OCI-LY7 (cell line): ENCODE results near the gene INSRR. TPM values are rescaled to one million over a fixed set of nuclear protein-coding genes. Genes with fewer than 3 reads are reported as not detected.

Experiments used
- BruUV-seq: library from RNA; stranded (reverse); fragments of 400-500 nt; replicated peaks from 2 replicates; lab custom pipeline; 2021; lab: Mats Ljungman, UMichigan
- CTCF ChIA-PET: fragments of 300-600 bp; sonication (Branson Sonifier 250); formaldehyde crosslinking; loops from one replicate; lab custom pipeline; 2022; ENCODE audit warnings: antibody characterized with exemption; ENCODE audit not compliant: unreplicated experiment; lab: Charles Lee
- POLR2A ChIA-PET: fragments of 300-600 bp; sonication (Branson Sonifier 250); formaldehyde crosslinking; loops from one replicate; lab custom pipeline; 2022; ENCODE audit warnings: antibody characterized with exemption; lab: Charles Lee
- DNase-seq: peaks from one replicate; pipeline ENCODE4 v3.0.0-alpha.2; 2015; ENCODE audit warnings: low spot score
- H2AFZ ChIP-seq: fragments of 200-600 bp; sonication (generic), shearing (Covaris generic); 2 replicates; pipeline ENCODE4 v1.6.1; 2014; ENCODE audit warnings: mild to moderate bottlenecking, antibody characterized with exemption, low read length, moderate library complexity
- H3K27ac ChIP-seq: fragments of 200-600 bp; sonication (generic); 2 replicates; pipeline ENCODE4 v1.5.1; 2014; ENCODE audit warnings: mixed run types, low read depth, mild to moderate bottlenecking, moderate library complexity, low read length, inconsistent platforms; ENCODE audit not compliant: poor library complexity, severe bottlenecking
- H3K36me3 ChIP-seq: fragments of 200-600 bp; sonication (generic); 2 replicates; pipeline ENCODE4 v1.6.1; 2014; ENCODE audit warnings: mild to moderate bottlenecking, antibody characterized with exemption, low read length, moderate library complexity, mixed read lengths; ENCODE audit not compliant: insufficient read depth
- H3K4me1 ChIP-seq: fragments of 200-600 bp; sonication (generic); 2 replicates; pipeline ENCODE4 v1.5.1; 2014; ENCODE audit warnings: mild to moderate bottlenecking, low read length; ENCODE audit not compliant: insufficient read depth, poor library complexity, severe bottlenecking
- H3K4me2 ChIP-seq: fragments of 200-600 bp; sonication (generic); 2 replicates; pipeline ENCODE4 v1.6.1; 2014; ENCODE audit warnings: mild to moderate bottlenecking, low read length
- H3K4me3 ChIP-seq: fragments of 200-600 bp; sonication (generic); 2 replicates; pipeline ENCODE4 v1.5.1; 2014; ENCODE audit warnings: mild to moderate bottlenecking, low read depth, low read length; ENCODE audit not compliant: poor library complexity, severe bottlenecking
- H3K79me2 ChIP-seq: fragments of 200-600 bp; sonication (generic); 2 replicates; pipeline ENCODE4 v1.6.1; 2016; ENCODE audit warnings: low read depth, mild to moderate bottlenecking, low read length, moderate library complexity, mixed read lengths; ENCODE audit not compliant: insufficient read depth
- H3K9me2 ChIP-seq: fragments of 200-600 bp; sonication (generic); 2 replicates; pipeline ENCODE4 v1.6.1; 2016; ENCODE audit warnings: mild to moderate bottlenecking, low read length, mixed read lengths; ENCODE audit not compliant: insufficient read depth
- H3K9me3 ChIP-seq: fragments of 200-600 bp; sonication (generic); 2 replicates; pipeline ENCODE4 v1.6.1; 2014; ENCODE audit warnings: mild to moderate bottlenecking, mixed run types, low read length, mixed read lengths
- H4K20me1 ChIP-seq: fragments of 200-600 bp; sonication (generic); 2 replicates; pipeline ENCODE4 v1.6.1; 2014; ENCODE audit warnings: mild to moderate bottlenecking, antibody characterized with exemption, low read length, moderate library complexity, mixed read lengths; ENCODE audit not compliant: insufficient read depth
- EZH2phosphoT487 ChIP-seq: fragments of 200-600 bp; sonication (generic); IDR thresholded peaks from 2 replicates; pipeline ENCODE4 v1.6.1; 2018; ENCODE audit warnings: low read depth, borderline replicate concordance, mild to moderate bottlenecking, mixed run types, antibody characterized with exemption, low read length, moderate library complexity, mixed read lengths
- intact Hi-C: fragments of 100-400 bp; cut with micrococcal nuclease; formaldehyde crosslinking; loops from one replicate; pipeline ENCODE4 v1.10.0; 2022; ENCODE audit not compliant: unreplicated experiment
- total RNA-seq, 2 experiments: library from RNA; depleted of rRNA in 1 of 2; stranded (reverse); fragments of >200 nt in 1 of 2; shearing (Covaris generic) in 1 of 2; gene quantifications; 2 replicates each; pipeline ENCODE4 v1.2.3, GENCODE V29; 2014 to 2022
- TF ChIP-seq, protein P1 (sequence below): fragments of 200-600 bp; sonication (generic); conservative IDR thresholded peaks from 2 replicates; pipeline ENCODE4 v1.5.1; 2014; ENCODE audit warnings: mild to moderate bottlenecking, antibody characterized with exemption, low read length, moderate library complexity, mixed read lengths

INSRR gene
- total RNA-seq, 2 experiments from 2014 or later, result not detected

DNA sequence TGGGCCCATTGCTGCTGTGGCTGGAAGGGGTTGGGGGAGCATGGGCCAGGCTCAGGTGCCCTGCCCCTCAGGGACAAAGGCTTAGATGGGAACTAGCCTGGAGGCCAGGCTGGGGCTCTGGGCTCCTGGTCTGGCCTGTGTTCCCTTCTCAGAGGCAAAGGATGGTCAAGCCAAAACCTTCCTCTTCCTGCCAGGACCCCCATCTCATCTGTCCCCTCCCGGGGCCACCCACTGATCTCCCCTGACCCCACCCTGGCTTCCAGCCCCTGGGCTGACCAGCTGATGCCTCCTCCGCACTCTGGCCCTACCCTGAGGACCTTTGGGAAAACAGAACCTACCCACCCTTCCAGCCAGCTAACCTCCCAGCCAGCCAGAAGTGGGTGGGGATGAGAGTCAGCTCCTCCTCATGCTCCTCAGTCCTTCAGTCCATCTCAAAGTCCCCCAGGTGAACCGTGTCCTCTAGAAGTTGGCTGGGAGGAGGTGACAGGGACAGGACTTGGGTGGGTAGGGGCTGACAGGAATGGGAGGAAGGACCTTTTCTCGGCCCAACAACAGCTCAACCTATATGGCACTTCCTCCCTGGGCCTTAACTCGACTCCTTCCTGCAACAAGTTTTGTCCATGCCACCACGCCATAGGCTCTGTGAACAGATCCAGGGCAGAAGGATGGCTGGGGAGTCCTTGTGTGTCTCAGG, 42.1 kb upstream of the INSRR start:
- CTCF ChIA-PET, result no interaction called here
- Histone ChIP-seq H2AFZ (no peak overlapping the region), H3K4me1 (no peaks in the 10 kb centered on the region), H3K4me3 (no peak overlapping the region), H3K36me3 (no peaks in the 10 kb centered on the region), H3K4me2 (no peak overlapping the region), H3K9me2 (no peaks in the 10 kb centered on the region), H3K27ac (no peak overlapping the region), H3K9me3 (no peaks in the 10 kb centered on the region), H3K79me2 (no peaks in the 10 kb centered on the region), H4K20me1 (no peaks in the 10 kb centered on the region)
- intact Hi-C loops, result no loop called here
- POLR2A ChIA-PET, result no interaction called here
- no peak for TF ChIP-seq EZH2phosphoT487
- TF ChIP-seq, protein P1, sequence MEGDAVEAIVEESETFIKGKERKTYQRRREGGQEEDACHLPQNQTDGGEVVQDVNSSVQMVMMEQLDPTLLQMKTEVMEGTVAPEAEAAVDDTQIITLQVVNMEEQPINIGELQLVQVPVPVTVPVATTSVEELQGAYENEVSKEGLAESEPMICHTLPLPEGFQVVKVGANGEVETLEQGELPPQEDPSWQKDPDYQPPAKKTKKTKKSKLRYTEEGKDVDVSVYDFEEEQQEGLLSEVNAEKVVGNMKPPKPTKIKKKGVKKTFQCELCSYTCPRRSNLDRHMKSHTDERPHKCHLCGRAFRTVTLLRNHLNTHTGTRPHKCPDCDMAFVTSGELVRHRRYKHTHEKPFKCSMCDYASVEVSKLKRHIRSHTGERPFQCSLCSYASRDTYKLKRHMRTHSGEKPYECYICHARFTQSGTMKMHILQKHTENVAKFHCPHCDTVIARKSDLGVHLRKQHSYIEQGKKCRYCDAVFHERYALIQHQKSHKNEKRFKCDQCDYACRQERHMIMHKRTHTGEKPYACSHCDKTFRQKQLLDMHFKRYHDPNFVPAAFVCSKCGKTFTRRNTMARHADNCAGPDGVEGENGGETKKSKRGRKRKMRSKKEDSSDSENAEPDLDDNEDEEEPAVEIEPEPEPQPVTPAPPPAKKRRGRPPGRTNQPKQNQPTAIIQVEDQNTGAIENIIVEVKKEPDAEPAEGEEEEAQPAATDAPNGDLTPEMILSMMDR, result no peak
- BruUV-seq, result no TSS peak
- no peak for DNase-seq

DNA sequence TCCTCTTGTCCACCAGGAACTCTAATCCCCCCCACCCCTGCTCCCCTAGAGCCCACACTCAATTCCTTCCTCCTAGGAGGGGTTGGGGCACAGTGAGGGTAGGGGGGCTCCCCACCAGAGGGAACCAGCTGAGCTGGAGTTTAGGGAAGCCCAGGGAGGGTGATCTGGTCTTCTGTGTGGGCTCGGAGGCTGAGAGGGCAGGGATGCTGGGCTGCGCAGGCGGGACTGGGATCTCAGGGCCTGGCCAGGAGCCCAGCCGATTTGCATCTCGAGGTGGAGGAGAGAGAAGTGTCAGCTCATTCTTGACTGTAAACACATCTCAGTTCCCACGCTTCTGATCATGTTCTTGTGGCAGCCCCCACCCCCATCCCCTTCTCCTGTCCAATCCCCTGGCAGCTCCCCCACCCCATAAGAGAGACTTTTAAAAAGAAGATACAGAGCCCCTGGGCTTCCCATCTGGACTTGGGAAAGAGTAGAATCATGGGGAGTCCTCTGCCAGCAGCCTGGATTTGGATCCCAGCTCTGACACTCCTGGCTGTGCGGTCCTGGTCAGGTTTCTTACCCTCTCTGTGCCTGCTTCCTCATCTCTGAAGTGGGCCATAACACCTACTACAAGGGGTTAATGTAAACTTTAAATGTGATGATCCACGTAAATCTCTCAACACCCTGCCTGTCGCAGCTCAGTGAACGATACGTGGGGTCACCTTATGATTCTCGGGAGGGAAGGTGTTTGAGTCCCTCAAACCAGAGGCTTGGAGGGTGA, 41.2 kb upstream of the INSRR start:
- no peaks in the 10 kb centered on the region for H3K9me2 ChIP-seq
- H2AFZ ChIP-seq, result no peak overlapping the region
- no peaks in the 10 kb centered on the region for H3K36me3 ChIP-seq
- no peak overlapping the region for H3K27ac ChIP-seq
- DNase-seq, result no peak
- H3K79me2 ChIP-seq, result no peaks in the 10 kb centered on the region
- no peaks in the 10 kb centered on the region for H3K9me3 ChIP-seq
- TF ChIP-seq, protein P1, result no peak
- no peak overlapping the region for H3K4me3 ChIP-seq
- H3K4me2 ChIP-seq, result no peak overlapping the region
- ChIA-PET POLR2A (no interaction called here), CTCF (no interaction called here)
- no TSS peak for BruUV-seq
- H3K4me1 ChIP-seq, result no peaks in the 10 kb centered on the region
- intact Hi-C loops, result no loop called here
- H4K20me1 ChIP-seq, result no peaks in the 10 kb centered on the region
